Right lobe of liver (tissue), 6 donors: ENCODE measurements around the gene C3orf22. TPM values are rescaled to one million over a fixed set of nuclear protein-coding genes. Genes with fewer than 3 reads are reported as not detected.

Experiments
- ATAC-seq, 4 donors: fragments of 200-7000 bp; cut with Tn5 transposase; one replicate each; pipeline ENCODE4 v1.9.1; 2020; ENCODE audit warnings: mild to moderate bottlenecking in 4 of 4, moderate library complexity in 4 of 4
- DNase-seq, 3 donors: peaks; one replicate each; pipeline ENCODE4 v3.0.0-alpha.2; 2020
- H3K27ac ChIP-seq, 3 donors: fragments of 200-600 bp; one replicate each; pipeline ENCODE4 v1.8.0; 2022
- H3K27me3 ChIP-seq, 2 donors: fragments of 200-600 bp; one replicate each; pipeline ENCODE4 v1.8.0; 2022
- H3K36me3 ChIP-seq, 4 donors: fragments of 200-600 bp; sonication (generic) in 1 of 4; one replicate each; pipeline versions ENCODE4 v1.5.1 to v1.8.0; 2017 to 2022; ENCODE audit warnings: control low read depth in 1 of 4
- H3K4me1 ChIP-seq, 4 donors: fragments of 200-600 bp; sonication (generic) in 1 of 4; one replicate each; pipeline versions ENCODE4 v1.5.1 to v1.8.0; 2017 to 2022; ENCODE audit warnings: control low read depth in 1 of 4
- H3K4me3 ChIP-seq, 3 donors: fragments of 200-600 bp; one replicate each; pipeline ENCODE4 v1.8.0; 2022
- H3K9me3 ChIP-seq, 4 donors: fragments of 200-600 bp; sonication (generic) in 1 of 4; one replicate each; pipeline versions ENCODE4 v1.5.1 to v1.8.0; 2017 to 2022; ENCODE audit warnings: control low read depth in 1 of 4
- POLR2A ChIP-seq: fragments of 450-650 bp; IDR thresholded peaks from one replicate; pipeline ENCODE4 v1.6.1; 2017; ENCODE audit warnings: antibody characterized with exemption, mild to moderate bottlenecking
- WGBS: methylation state at CpG from one replicate; pipeline ENCODE4 v1.1.6; 2018; ENCODE audit warnings: low coverage, low lambda C conversion rate; ENCODE audit not compliant: insufficient coverage; ENCODE audit errors: missing lambda C conversion rate; 5-methylcytosine and 5-hydroxymethylcytosine counted together
- intact Hi-C, 2 donors: fragments of 100-400 bp; cut with DNase I; formaldehyde crosslinking; loops; one replicate each; pipeline versions ENCODE4 v1.11.2 to v1.14.1; 2022
- total RNA-seq, 6 experiments: library from RNA; depleted of rRNA in 2 of 6; stranded (reverse); fragments of >200 nt in 2 of 6; fragmentation: NEBNext Ultra II Directional in 3 of 6; extraction: Animal tissue kit (Norgen Biotek cat#: 25700) in 3 of 6; gene quantifications; one replicate each; pipeline versions ENCODE4 v1.1.0 to v1.2.4, GENCODE V29; 2016 to 2023
- TF ChIP-seq, protein P1 (sequence below), 4 donors: fragments of 200-600 bp in 3 of 4; fragments of 450-650 bp in 1 of 4; IDR thresholded peaks; one replicate each; pipeline versions ENCODE4 v1.5.1 to v1.8.0; 2016 to 2022; ENCODE audit warnings: antibody characterized with exemption in 4 of 4, mild to moderate bottlenecking in 2 of 4
- donor health status: DM: no; HTN: yes; CAD: no.
- donor health status: DM: no; HTN: no; CAD: no.
- donor health status: DM: no; HTN: no; CAD: no.
- donor health status: DM: no; HTN: yes; CAD: no.
- donor health status: DM: no; HTN: yes; CAD: no.

Gene C3orf22
- total RNA-seq, 6 experiments from 2014 or later, result not detected

- Histone ChIP-seq H3K27ac (peak overlapping the region in 2 of 3 donors; percentile 80 to 93), H3K27me3 (no peaks in the 10 kb centered on the region), H3K4me3 (peak overlapping the region; percentile 55 to 83 (median 68)), H3K4me1 (peaks cover 0 to 51% (median 24%) of the 10 kb centered on the region in 4 donors), H3K36me3 (no peaks in the 10 kb centered on the region), H3K9me3 (no peaks in the 10 kb centered on the region)
- intact Hi-C loops, result no loop called here
- peak in 2 of 3 donors; percentile 20 to 34 for DNase-seq
- 30% methylated on average over 2 of the region's 12 CpGs for WGBS
- TF ChIP-seq POLR2A, result no peak
- TF ChIP-seq, protein P1, sequence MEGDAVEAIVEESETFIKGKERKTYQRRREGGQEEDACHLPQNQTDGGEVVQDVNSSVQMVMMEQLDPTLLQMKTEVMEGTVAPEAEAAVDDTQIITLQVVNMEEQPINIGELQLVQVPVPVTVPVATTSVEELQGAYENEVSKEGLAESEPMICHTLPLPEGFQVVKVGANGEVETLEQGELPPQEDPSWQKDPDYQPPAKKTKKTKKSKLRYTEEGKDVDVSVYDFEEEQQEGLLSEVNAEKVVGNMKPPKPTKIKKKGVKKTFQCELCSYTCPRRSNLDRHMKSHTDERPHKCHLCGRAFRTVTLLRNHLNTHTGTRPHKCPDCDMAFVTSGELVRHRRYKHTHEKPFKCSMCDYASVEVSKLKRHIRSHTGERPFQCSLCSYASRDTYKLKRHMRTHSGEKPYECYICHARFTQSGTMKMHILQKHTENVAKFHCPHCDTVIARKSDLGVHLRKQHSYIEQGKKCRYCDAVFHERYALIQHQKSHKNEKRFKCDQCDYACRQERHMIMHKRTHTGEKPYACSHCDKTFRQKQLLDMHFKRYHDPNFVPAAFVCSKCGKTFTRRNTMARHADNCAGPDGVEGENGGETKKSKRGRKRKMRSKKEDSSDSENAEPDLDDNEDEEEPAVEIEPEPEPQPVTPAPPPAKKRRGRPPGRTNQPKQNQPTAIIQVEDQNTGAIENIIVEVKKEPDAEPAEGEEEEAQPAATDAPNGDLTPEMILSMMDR (IDR thresholded peaks at IDR 0.05), result no peak
- ATAC-seq, result no peak
Measured at GRCh38 chr3:126525091-126525852, 33.5 kb downstream of the C3orf22 start.

DNA sequence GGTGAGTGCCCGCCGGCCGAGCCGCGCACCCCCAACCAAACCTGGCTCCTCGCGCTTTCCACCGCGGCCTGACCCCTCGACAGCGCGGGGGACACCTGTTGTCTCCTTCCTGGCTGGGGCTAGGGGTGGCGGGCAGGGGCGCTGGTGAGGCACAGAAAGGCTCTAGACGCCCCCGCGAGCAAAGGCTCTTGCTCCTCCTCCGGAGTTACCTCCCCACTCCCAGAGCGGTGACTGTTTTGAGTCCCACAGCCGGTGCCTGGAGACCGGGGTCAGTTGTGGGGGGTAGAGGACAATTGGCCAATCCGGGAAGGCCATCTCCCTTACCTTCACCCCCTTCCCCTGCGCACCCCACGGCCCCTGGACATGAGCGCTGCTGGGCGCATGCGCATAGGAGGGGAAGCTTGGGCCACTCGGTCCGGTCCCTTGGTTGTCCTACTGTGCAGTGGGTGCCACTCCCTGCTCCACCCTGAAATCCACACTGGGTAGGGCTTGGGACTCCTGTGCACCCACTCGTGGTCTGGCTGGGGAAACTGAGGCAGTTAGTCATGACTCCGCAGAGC lies 34.2 kb downstream of the C3orf22 start:
- Histone ChIP-seq H3K36me3 (no peaks in the 10 kb centered on the region), H3K4me3 (peak overlapping the region; percentile 55 to 83 (median 68)), H3K4me1 (peaks cover 0 to 51% (median 21%) of the 10 kb centered on the region in 4 donors), H3K9me3 (no peaks in the 10 kb centered on the region), H3K27ac (peak overlapping the region; percentile 65 to 93 (median 80)), H3K27me3 (no peaks in the 10 kb centered on the region)
- TF ChIP-seq POLR2A, result no peak
- TF ChIP-seq, protein P1 (IDR thresholded peaks at IDR 0.05), result no peak
- under 1% methylated on average over 17 of the region's 31 CpGs for whole genome bisulfite sequencing
- peak; percentile 7 to 36 (median 10) for ATAC-seq
- DNase-seq, result peak; percentile 60 to 74 (median 69)
- intact Hi-C loops, result no loop called here

DNA sequence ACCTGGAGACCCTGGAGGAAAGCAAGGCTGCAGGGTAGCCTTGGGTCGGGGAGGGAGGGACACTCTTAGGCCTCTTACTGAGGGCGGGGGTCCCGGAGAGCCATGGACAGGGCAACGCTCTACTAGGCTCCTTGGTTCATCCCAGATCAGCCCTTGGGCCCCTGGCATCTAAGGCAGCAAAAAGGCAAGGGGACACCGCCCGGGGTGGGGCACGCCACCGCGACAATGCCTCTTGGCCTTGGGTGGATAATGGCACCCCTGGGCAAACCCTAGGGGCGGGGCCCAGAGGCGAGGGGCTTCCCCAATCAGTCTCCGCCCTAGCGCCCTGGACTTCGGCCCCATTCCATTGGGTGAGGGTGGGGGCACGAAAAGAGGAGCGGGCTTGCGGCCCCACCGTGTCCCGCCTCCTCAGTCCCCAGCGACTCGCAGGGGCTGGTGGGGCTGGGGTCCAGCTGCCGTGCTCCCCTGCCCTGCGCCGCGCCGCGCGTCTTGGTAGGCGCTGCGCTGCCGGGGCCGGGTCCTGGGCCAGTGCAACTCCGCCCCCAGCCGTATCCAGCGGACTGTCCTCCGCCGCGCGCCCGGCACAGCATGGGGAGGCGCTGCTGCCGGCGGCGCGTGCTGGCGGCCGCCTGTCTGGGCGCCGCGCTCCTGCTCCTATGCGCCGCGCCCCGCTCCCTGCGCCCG lies 34.8 kb downstream of the C3orf22 start, which contains the start of gene CHST13:
TSS of gene CHST13 (plus strand) at position 411 of the 684 bp plus-strand sequence. CDS start at position 589, 178 bp downstream.
- DNase-seq, result peak; percentile 85 to 95 (median 91)
- intact Hi-C loops, result no loop called here
- 29% methylated on average over 5 of the region's 56 CpGs for WGBS
- Histone ChIP-seq H3K27ac (peak within 1 kb of the TSS; percentile 65 to 93 (median 80)), H3K4me1 (peaks cover 0 to 51% (median 20%) of the 10 kb centered on the region in 4 donors), H3K36me3 (no peaks in the 10 kb centered on the region), H3K27me3 (no peaks in the 10 kb centered on the region), H3K4me3 (peak within 1 kb of the TSS; percentile 55 to 83 (median 68)), H3K9me3 (no peaks in the 10 kb centered on the region)
- ATAC-seq, result peak; percentile 73 to 87 (median 77)
- TF ChIP-seq POLR2A, result peak; percentile 92
- TF ChIP-seq, protein P1 (IDR thresholded peaks at IDR 0.05), result peak in 2 of 4 donors; percentile 14 to 23

- Histone ChIP-seq H3K4me3 (no peak overlapping the region), H3K27ac (peak overlapping the region in 1 of 3 donors; percentile 80)
Measured at GRCh38 chr3:126522363-126522788, 36.4 kb downstream of the C3orf22 start.

More at GRCh38 chr3:126522363-126522788, 36.4 kb downstream of the C3orf22 start:
- Histone ChIP-seq H3K9me3 (no peaks in the 10 kb centered on the region), H3K36me3 (no peaks in the 10 kb centered on the region), H3K27me3 (no peaks in the 10 kb centered on the region), H3K4me1 (peaks cover 0 to 50% (median 21%) of the 10 kb centered on the region in 4 donors)
- intact Hi-C loops, result no loop called here
- peak; percentile 63 to 81 (median 79) for DNase-seq
- 0% methylated on average over 6 of the region's 6 CpGs for WGBS
- ATAC-seq, result peak in 3 of 4 donors; percentile 8 to 21 (median 15)
- TF ChIP-seq, protein P1 (IDR thresholded peaks at IDR 0.05), result peak; percentile 88 to 93 (median 90)
- no peak for TF ChIP-seq POLR2A
